Ishikawa (cell line): Measurements from ENCODE around the gene MOXD1.

Source experiments
- CEBPB ChIP-seq: IDR thresholded peaks from 2 replicates; pipeline ENCODE4 v1.6.1; 2012
- CREB1 ChIP-seq: IDR thresholded peaks from 2 replicates; pipeline ENCODE4 v1.6.1; 2012; ENCODE audit warnings: low read depth
- EGR1 ChIP-seq: IDR thresholded peaks from 2 replicates; pipeline ENCODE4 v1.6.1; 2012
- EP300 ChIP-seq: IDR thresholded peaks from 2 replicates; pipeline ENCODE4 v1.6.1; 2012; ENCODE audit warnings: borderline replicate concordance
- FOXM1 ChIP-seq: IDR thresholded peaks from 2 replicates; pipeline ENCODE4 v1.6.1; 2012; ENCODE audit warnings: low read depth, borderline replicate concordance
- MAX ChIP-seq: IDR thresholded peaks from 2 replicates; pipeline ENCODE4 v1.6.1; 2012
- NFIC ChIP-seq: IDR thresholded peaks from 2 replicates; pipeline ENCODE4 v1.6.1; 2012
- RAD21 ChIP-seq: IDR thresholded peaks from 2 replicates; pipeline ENCODE4 v1.6.1; 2012; ENCODE audit warnings: low read depth
- REST ChIP-seq: IDR thresholded peaks from 2 replicates; pipeline ENCODE4 v1.6.1; 2012; ENCODE audit warnings: low read depth, mild to moderate bottlenecking
- TAF1 ChIP-seq: IDR thresholded peaks from 2 replicates; pipeline ENCODE4 v1.6.1; 2012; ENCODE audit warnings: low read depth, mild to moderate bottlenecking
- TCF12 ChIP-seq: IDR thresholded peaks from 2 replicates; pipeline ENCODE4 v1.6.1; 2012; ENCODE audit warnings: low read depth
- TEAD4 ChIP-seq: IDR thresholded peaks from 2 replicates; pipeline ENCODE4 v1.6.1; 2012
- USF1 ChIP-seq: IDR thresholded peaks from 2 replicates; pipeline ENCODE4 v1.6.1; 2012
- YY1 ChIP-seq: IDR thresholded peaks from 2 replicates; pipeline ENCODE4 v1.6.1; 2012; ENCODE audit warnings: low read depth
- ZBTB7A ChIP-seq: IDR thresholded peaks from 2 replicates; pipeline ENCODE4 v1.6.1; 2012; ENCODE audit warnings: low read depth

Gene MOXD1

GRCh38 chr6:132388291-132388690 is 13.0 kb downstream of the MOXD1 start:
- TF ChIP-seq FOXM1 (no peak), ZBTB7A (no peak), MAX (no peak), CEBPB (no peak), REST (no peak), EGR1 (no peak), CREB1 (no peak), EP300 (no peak)

- TF ChIP-seq TEAD4: no peak
Observed at GRCh38 chr6:132382630-132383175, 18.6 kb downstream of the MOXD1 start.

- no peak for TF ChIP-seq NFIC
- no peak for TF ChIP-seq RAD21
- TF ChIP-seq TEAD4: no peak
- TF ChIP-seq EGR1: no peak
- TF ChIP-seq ZBTB7A: no peak
- no peak for TF ChIP-seq EP300
- TF ChIP-seq TAF1: no peak
- TF ChIP-seq FOXM1: no peak
- TF ChIP-seq TCF12: no peak
- no peak for TF ChIP-seq CEBPB
- no peak for TF ChIP-seq YY1
- TF ChIP-seq REST: no peak
- TF ChIP-seq CREB1: no peak
- TF ChIP-seq USF1: no peak
- no peak for TF ChIP-seq MAX
Observed at GRCh38 chr6:132381381-132381780, 19.9 kb downstream of the MOXD1 start.

GRCh38 chr6:132380358-132381029 is 20.8 kb downstream of the MOXD1 start:
- no peak for TF ChIP-seq TEAD4
- no peak for TF ChIP-seq RAD21
- TF ChIP-seq MAX: no peak
- no peak for TF ChIP-seq USF1
- no peak for TF ChIP-seq REST
- no peak for TF ChIP-seq EGR1
- no peak for TF ChIP-seq CREB1
- TF ChIP-seq FOXM1: no peak
- no peak for TF ChIP-seq TCF12
- no peak for TF ChIP-seq YY1
- no peak for TF ChIP-seq ZBTB7A
- no peak for TF ChIP-seq EP300
- TF ChIP-seq NFIC: no peak
- no peak for TF ChIP-seq TAF1
- TF ChIP-seq CEBPB: no peak

- TF ChIP-seq EP300 (no peak), EGR1 (no peak), TEAD4 (no peak), REST (no peak), FOXM1 (no peak), CREB1 (no peak), TAF1 (no peak), NFIC (no peak), MAX (no peak), CEBPB (no peak), RAD21 (no peak)
Observed at GRCh38 chr6:132369526-132369925, 31.7 kb downstream of the MOXD1 start.
